ENCODE data around the gene FOXO4.
"Not testable (repeated sequence)": the region's sequence is repeated elsewhere in the genome, so short reads cannot be mapped to it uniquely, and the experiment has no call there.

FOXO4 gene

GRCh38 chrX:71095555-71095980, at the start of gene FOXO4:
Gene FOXO4 (plus strand): TSS chrX:71095851. CDS start chrX:71096529, 678 bp downstream.
- peak; percentile 49 to 73 for DNase-seq

GRCh38 chrX:71047891-71048290, 47.8 kb upstream of the FOXO4 start:
- DNase-seq: not testable (repeated sequence)

- no peak for DNase-seq
Observed at GRCh38 chrX:71052721-71053120, 42.9 kb upstream of the FOXO4 start.

- DNase-seq: no peak
Observed at GRCh38 chrX:71053217-71053621, 42.4 kb upstream of the FOXO4 start.

- DNase-seq: no peak
Observed at GRCh38 chrX:71056867-71057266, 38.8 kb upstream of the FOXO4 start.

- no peak for DNase-seq
Observed at GRCh38 chrX:71057848-71058530, 37.7 kb upstream of the FOXO4 start.

GRCh38 chrX:71060127-71060526, 35.5 kb upstream of the FOXO4 start:
- DNase-seq: no peak

GRCh38 chrX:71067089-71067488, 28.6 kb upstream of the FOXO4 start:
- DNase-seq: no peak

- no peak for DNase-seq
Observed at GRCh38 chrX:71067712-71068043, 28.0 kb upstream of the FOXO4 start.

- peak; percentile 69 to 73 for DNase-seq
Observed at GRCh38 chrX:71068044-71068918, 27.4 kb upstream of the FOXO4 start, which contains the start of gene SNX12. Gene SNX12 (minus strand): TSS chrX:71068334. CDS start chrX:71068306, 28 bp downstream.

GRCh38 chrX:71070531-71070930, 25.1 kb upstream of the FOXO4 start:
- DNase-seq: no peak

GRCh38 chrX:71081330-71082123, 14.1 kb upstream of the FOXO4 start:
- DNase-seq: no peak

- no peak for DNase-seq
Observed at GRCh38 chrX:71082124-71082647, 13.5 kb upstream of the FOXO4 start.

- no peak for DNase-seq
Observed at GRCh38 chrX:71082822-71083221, 12.8 kb upstream of the FOXO4 start.

- DNase-seq: no peak
Observed at GRCh38 chrX:71085900-71086299, 9.8 kb upstream of the FOXO4 start.

GRCh38 chrX:71091263-71091662, 4.4 kb upstream of the FOXO4 start:
- no peak for DNase-seq

GRCh38 chrX:71095033-71095432, 618 bp upstream of the FOXO4 start:
- DNase-seq: no peak

- peak in 1 of 2 experiments; percentile 0 for DNase-seq
Observed at GRCh38 chrX:71095981-71096759, 519 bp downstream of the FOXO4 start.

GRCh38 chrX:71096760-71097032, 1.0 kb downstream of the FOXO4 start:
- no peak for DNase-seq

GRCh38 chrX:71098302-71098701, 2.7 kb downstream of the FOXO4 start:
- no peak for DNase-seq

- DNase-seq: no peak
Observed at GRCh38 chrX:71098951-71099506, 3.4 kb downstream of the FOXO4 start.

GRCh38 chrX:71099736-71100135, 4.1 kb downstream of the FOXO4 start:
- DNase-seq: no peak

All from NCI-H1930 (cell line).